OCI-LY7 (cell line): ENCODE results near the gene SNU13. TPM values are rescaled to one million over a fixed set of nuclear protein-coding genes. Genes with fewer than 3 reads are reported as not detected.

Experiments used
- BruUV-seq: library from RNA; stranded (reverse); fragments of 400-500 nt; replicated peaks from 2 replicates; lab custom pipeline; 2021; lab: Mats Ljungman, UMichigan
- CTCF ChIA-PET: fragments of 300-600 bp; sonication (Branson Sonifier 250); formaldehyde crosslinking; loops from one replicate; lab custom pipeline; 2022; ENCODE audit warnings: antibody characterized with exemption; ENCODE audit not compliant: unreplicated experiment; lab: Charles Lee
- POLR2A ChIA-PET: fragments of 300-600 bp; sonication (Branson Sonifier 250); formaldehyde crosslinking; loops from one replicate; lab custom pipeline; 2022; ENCODE audit warnings: antibody characterized with exemption; lab: Charles Lee
- DNase-seq: peaks from one replicate; pipeline ENCODE4 v3.0.0-alpha.2; 2015; ENCODE audit warnings: low spot score
- H2AFZ ChIP-seq: fragments of 200-600 bp; sonication (generic), shearing (Covaris generic); 2 replicates; pipeline ENCODE4 v1.6.1; 2014; ENCODE audit warnings: mild to moderate bottlenecking, antibody characterized with exemption, low read length, moderate library complexity
- H3K27ac ChIP-seq: fragments of 200-600 bp; sonication (generic); 2 replicates; pipeline ENCODE4 v1.5.1; 2014; ENCODE audit warnings: mixed run types, low read depth, mild to moderate bottlenecking, moderate library complexity, low read length, inconsistent platforms; ENCODE audit not compliant: poor library complexity, severe bottlenecking
- H3K36me3 ChIP-seq: fragments of 200-600 bp; sonication (generic); 2 replicates; pipeline ENCODE4 v1.6.1; 2014; ENCODE audit warnings: mild to moderate bottlenecking, antibody characterized with exemption, low read length, moderate library complexity, mixed read lengths; ENCODE audit not compliant: insufficient read depth
- H3K4me1 ChIP-seq: fragments of 200-600 bp; sonication (generic); 2 replicates; pipeline ENCODE4 v1.5.1; 2014; ENCODE audit warnings: mild to moderate bottlenecking, low read length; ENCODE audit not compliant: insufficient read depth, poor library complexity, severe bottlenecking
- H3K4me2 ChIP-seq: fragments of 200-600 bp; sonication (generic); 2 replicates; pipeline ENCODE4 v1.6.1; 2014; ENCODE audit warnings: mild to moderate bottlenecking, low read length
- H3K4me3 ChIP-seq: fragments of 200-600 bp; sonication (generic); 2 replicates; pipeline ENCODE4 v1.5.1; 2014; ENCODE audit warnings: mild to moderate bottlenecking, low read depth, low read length; ENCODE audit not compliant: poor library complexity, severe bottlenecking
- H3K79me2 ChIP-seq: fragments of 200-600 bp; sonication (generic); 2 replicates; pipeline ENCODE4 v1.6.1; 2016; ENCODE audit warnings: low read depth, mild to moderate bottlenecking, low read length, moderate library complexity, mixed read lengths; ENCODE audit not compliant: insufficient read depth
- H3K9me2 ChIP-seq: fragments of 200-600 bp; sonication (generic); 2 replicates; pipeline ENCODE4 v1.6.1; 2016; ENCODE audit warnings: mild to moderate bottlenecking, low read length, mixed read lengths; ENCODE audit not compliant: insufficient read depth
- H3K9me3 ChIP-seq: fragments of 200-600 bp; sonication (generic); 2 replicates; pipeline ENCODE4 v1.6.1; 2014; ENCODE audit warnings: mild to moderate bottlenecking, mixed run types, low read length, mixed read lengths
- H4K20me1 ChIP-seq: fragments of 200-600 bp; sonication (generic); 2 replicates; pipeline ENCODE4 v1.6.1; 2014; ENCODE audit warnings: mild to moderate bottlenecking, antibody characterized with exemption, low read length, moderate library complexity, mixed read lengths; ENCODE audit not compliant: insufficient read depth
- CTCF ChIP-seq: fragments of 200-600 bp; sonication (generic); conservative IDR thresholded peaks from 2 replicates; pipeline ENCODE4 v1.5.1; 2014; ENCODE audit warnings: mild to moderate bottlenecking, antibody characterized with exemption, low read length, moderate library complexity, mixed read lengths
- EZH2phosphoT487 ChIP-seq: fragments of 200-600 bp; sonication (generic); IDR thresholded peaks from 2 replicates; pipeline ENCODE4 v1.6.1; 2018; ENCODE audit warnings: low read depth, borderline replicate concordance, mild to moderate bottlenecking, mixed run types, antibody characterized with exemption, low read length, moderate library complexity, mixed read lengths
- intact Hi-C: fragments of 100-400 bp; cut with micrococcal nuclease; formaldehyde crosslinking; loops from one replicate; pipeline ENCODE4 v1.10.0; 2022; ENCODE audit not compliant: unreplicated experiment
- small RNA-seq: library from RNA; depleted of rRNA; stranded (forward); fragments of <200 nt; gene quantifications from one replicate; pipeline ENCODE3, GENCODE V24; 2014
- total RNA-seq, 2 experiments: library from RNA; depleted of rRNA in 1 of 2; stranded (reverse); fragments of >200 nt in 1 of 2; shearing (Covaris generic) in 1 of 2; gene quantifications; 2 replicates each; pipeline ENCODE4 v1.2.3, GENCODE V29; 2014 to 2022

The SNU13 gene
- total RNA-seq, 2 experiments from 2014 or later = 199 to 246 TPM

- intact Hi-C loops = no loop called here
- peaks cover 7% of the 10 kb centered on the region; the same call in 1 of the 2 replicates for H4K20me1 ChIP-seq
- ChIA-PET CTCF (interaction anchor here (0.6 kb wide), 1 partner anchor 48 kb away, joined by 3 read pairs; no protein-coding TSS in a partner anchor), POLR2A (no interaction called here)
- peaks cover 7% of the 10 kb centered on the region for H3K4me1 ChIP-seq
- BruUV-seq = no TSS peak
- H3K27ac ChIP-seq = no peak overlapping the region
- TF ChIP-seq CTCF (no peak), EZH2phosphoT487 (no peak)
- H3K4me2 ChIP-seq = no peak overlapping the region
- DNase-seq = no peak
- H3K9me2 ChIP-seq = no peaks in the 10 kb centered on the region
- H3K79me2 ChIP-seq = peaks cover 74% of the 10 kb centered on the region
- H3K9me3 ChIP-seq = no peaks in the 10 kb centered on the region
- no peak overlapping the region for H3K4me3 ChIP-seq
- peaks cover 83% of the 10 kb centered on the region for H3K36me3 ChIP-seq
- H2AFZ ChIP-seq = no peak overlapping the region
Measured at GRCh38 chr22:41625577-41625976, 63.1 kb downstream of the SNU13 start.

Small RNAs within 50 kb of the gene (small RNA-seq; reads per million reads assigned to genes)
- gene HMGN2P10 = not detected
- gene RF00019 = not detected
- not detected for gene RNU6-476P
- gene RNU6ATAC22P = not detected

Other genes with a start within 250 kb of the SNU13 start
- 13.5 and 13.9 TPM in 2 replicates for gene TOB2, start 242.1 kb downstream of the SNU13 start, total RNA-seq (2014; rRNA removed; shearing (Covaris generic))
- 19.9 and 27.0 TPM in 2 replicates for gene TOB2, start 242.1 kb downstream of the SNU13 start, total RNA-seq (2022)
- 87.9 and 98.8 TPM in 2 replicates for gene PHF5A, start 220.2 kb downstream of the SNU13 start, total RNA-seq (2014; rRNA removed; shearing (Covaris generic))
- gene PHF5A, start 220.2 kb downstream of the SNU13 start, total RNA-seq (2022) = 60.9 and 62.1 TPM in 2 replicates
- gene ACO2, start 219.8 kb downstream of the SNU13 start, total RNA-seq (2014; rRNA removed; shearing (Covaris generic)) = 61.5 and 69.0 TPM in 2 replicates
- 102 and 107 TPM in 2 replicates for gene ACO2, start 219.8 kb downstream of the SNU13 start, total RNA-seq (2022)
- gene POLR3H, start 144.4 kb downstream of the SNU13 start, total RNA-seq (2014; rRNA removed; shearing (Covaris generic)) = 26.6 and 28.5 TPM in 2 replicates
- gene POLR3H, start 144.4 kb downstream of the SNU13 start, total RNA-seq (2022) = 41.0 and 48.3 TPM in 2 replicates
- gene CSDC2, start 127.9 kb downstream of the SNU13 start, total RNA-seq (2014; rRNA removed; shearing (Covaris generic)) = not detected in 2 replicates
- gene CSDC2, start 127.9 kb downstream of the SNU13 start, total RNA-seq (2022) = not detected in 2 replicates
- gene PMM1, start 99.0 kb downstream of the SNU13 start, total RNA-seq (2014; rRNA removed; shearing (Covaris generic)) = 17.0 and 17.5 TPM in 2 replicates
- gene PMM1, start 99.0 kb downstream of the SNU13 start, total RNA-seq (2022) = 40.5 and 45.7 TPM in 2 replicates
- 20.4 and 39.0 TPM in 2 replicates for gene DESI1, start 67.8 kb downstream of the SNU13 start, total RNA-seq (2014; rRNA removed; shearing (Covaris generic))
- gene DESI1, start 67.8 kb downstream of the SNU13 start, total RNA-seq (2022) = 59.0 and 65.0 TPM in 2 replicates
- 378 and 419 TPM in 2 replicates for gene XRCC6, start 67.6 kb downstream of the SNU13 start, total RNA-seq (2014; rRNA removed; shearing (Covaris generic))
- 374 and 426 TPM in 2 replicates for gene XRCC6, start 67.6 kb downstream of the SNU13 start, total RNA-seq (2022)
- gene MEI1, start 10.6 kb upstream of the SNU13 start, total RNA-seq (2014; rRNA removed; shearing (Covaris generic)) = 2.3 and 2.5 TPM in 2 replicates
- 11.5 and 14.6 TPM in 2 replicates for gene MEI1, start 10.6 kb upstream of the SNU13 start, total RNA-seq (2022)
- 21.7 and 23.8 TPM in 2 replicates for gene CCDC134, start 111.8 kb upstream of the SNU13 start, total RNA-seq (2014; rRNA removed; shearing (Covaris generic))
- gene CCDC134, start 111.8 kb upstream of the SNU13 start, total RNA-seq (2022) = 17.3 and 17.4 TPM in 2 replicates
- gene SREBF2, start 144.2 kb upstream of the SNU13 start, total RNA-seq (2014; rRNA removed; shearing (Covaris generic)) = 132 and 167 TPM in 2 replicates
- gene SREBF2, start 144.2 kb upstream of the SNU13 start, total RNA-seq (2022) = 312 and 330 TPM in 2 replicates
- gene SHISA8, start 226.2 kb upstream of the SNU13 start, total RNA-seq (2014; rRNA removed; shearing (Covaris generic)) = not detected in 2 replicates
- 0.61 and 0.74 TPM in 2 replicates for gene SHISA8, start 226.2 kb upstream of the SNU13 start, total RNA-seq (2022)
- 10.9 and 21.3 TPM in 2 replicates for gene TNFRSF13C, start 237.9 kb upstream of the SNU13 start, total RNA-seq (2014; rRNA removed; shearing (Covaris generic))
- gene TNFRSF13C, start 237.9 kb upstream of the SNU13 start, total RNA-seq (2022) = 65.0 and 67.8 TPM in 2 replicates